ENCODE measurements around the gene PDE3A. TPM values are rescaled to one million over a fixed set of nuclear protein-coding genes. Genes with fewer than 3 reads are reported as not detected.

PDE3A gene
- total RNA-seq, 2 experiments from 2014 or later, result not detected

DNA sequence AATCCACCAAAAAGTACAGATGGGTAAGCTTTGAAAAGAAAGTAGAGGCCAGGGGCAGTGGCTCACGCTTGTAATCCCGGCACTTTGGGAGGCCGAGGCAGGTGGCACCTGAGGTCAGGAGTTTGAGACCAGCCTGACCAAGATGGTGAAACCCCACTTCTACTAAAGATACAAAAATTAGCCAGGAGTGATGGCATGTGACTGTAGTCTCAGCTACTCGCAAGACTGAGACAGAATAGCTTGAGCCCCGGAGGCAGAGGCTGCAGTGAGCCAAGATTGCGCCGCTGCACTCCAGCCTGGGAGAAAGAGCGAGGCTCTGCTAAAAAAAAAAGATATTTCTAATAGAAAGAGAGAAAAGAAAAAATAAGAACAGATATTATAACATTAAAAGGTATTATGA lies 192.6 kb downstream of the PDE3A start:
- Histone ChIP-seq H3K9me2 (ENCODE audit: insufficient read depth, low read length) (no peaks in the 10 kb centered on the region), H3K4me1 (ENCODE audit: insufficient read depth, low read length, poor library complexity, severe bottlenecking) (no peaks in the 10 kb centered on the region), H2AFZ (ENCODE audit: low read length) (no peak overlapping the region), H3K4me3 (ENCODE audit: low read depth, low read length, poor library complexity, severe bottlenecking) (no peak overlapping the region), H3K27ac (ENCODE audit: low read depth, low read length, poor library complexity, severe bottlenecking) (no peak overlapping the region), H3K36me3 (ENCODE audit: insufficient read depth, low read length) (no peaks in the 10 kb centered on the region), H4K20me1 (ENCODE audit: insufficient read depth, low read length) (no peaks in the 10 kb centered on the region), H3K79me2 (ENCODE audit: insufficient read depth, low read depth, low read length) (no peaks in the 10 kb centered on the region), H3K9me3 (ENCODE audit: low read length) (no peaks in the 10 kb centered on the region), H3K4me2 (ENCODE audit: low read length) (no peak overlapping the region)
- ChIA-PET CTCF (ENCODE audit: unreplicated experiment) (no interaction called here), POLR2A (no interaction called here)
- BruUV-seq (replicated peaks), result no TSS peak
- no peak for DNase-seq (ENCODE audit: low spot score)
- TF ChIP-seq, protein P1, sequence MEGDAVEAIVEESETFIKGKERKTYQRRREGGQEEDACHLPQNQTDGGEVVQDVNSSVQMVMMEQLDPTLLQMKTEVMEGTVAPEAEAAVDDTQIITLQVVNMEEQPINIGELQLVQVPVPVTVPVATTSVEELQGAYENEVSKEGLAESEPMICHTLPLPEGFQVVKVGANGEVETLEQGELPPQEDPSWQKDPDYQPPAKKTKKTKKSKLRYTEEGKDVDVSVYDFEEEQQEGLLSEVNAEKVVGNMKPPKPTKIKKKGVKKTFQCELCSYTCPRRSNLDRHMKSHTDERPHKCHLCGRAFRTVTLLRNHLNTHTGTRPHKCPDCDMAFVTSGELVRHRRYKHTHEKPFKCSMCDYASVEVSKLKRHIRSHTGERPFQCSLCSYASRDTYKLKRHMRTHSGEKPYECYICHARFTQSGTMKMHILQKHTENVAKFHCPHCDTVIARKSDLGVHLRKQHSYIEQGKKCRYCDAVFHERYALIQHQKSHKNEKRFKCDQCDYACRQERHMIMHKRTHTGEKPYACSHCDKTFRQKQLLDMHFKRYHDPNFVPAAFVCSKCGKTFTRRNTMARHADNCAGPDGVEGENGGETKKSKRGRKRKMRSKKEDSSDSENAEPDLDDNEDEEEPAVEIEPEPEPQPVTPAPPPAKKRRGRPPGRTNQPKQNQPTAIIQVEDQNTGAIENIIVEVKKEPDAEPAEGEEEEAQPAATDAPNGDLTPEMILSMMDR (conservative IDR thresholded peaks at IDR 0.05; ENCODE audit: low read length), result no peak
- no peak for TF ChIP-seq EZH2phosphoT487 (IDR thresholded peaks at IDR 0.05; ENCODE audit: borderline replicate concordance, low read depth, low read length)
- intact Hi-C loops (cut with micrococcal nuclease; ENCODE audit: unreplicated experiment), result no loop called here

DNA sequence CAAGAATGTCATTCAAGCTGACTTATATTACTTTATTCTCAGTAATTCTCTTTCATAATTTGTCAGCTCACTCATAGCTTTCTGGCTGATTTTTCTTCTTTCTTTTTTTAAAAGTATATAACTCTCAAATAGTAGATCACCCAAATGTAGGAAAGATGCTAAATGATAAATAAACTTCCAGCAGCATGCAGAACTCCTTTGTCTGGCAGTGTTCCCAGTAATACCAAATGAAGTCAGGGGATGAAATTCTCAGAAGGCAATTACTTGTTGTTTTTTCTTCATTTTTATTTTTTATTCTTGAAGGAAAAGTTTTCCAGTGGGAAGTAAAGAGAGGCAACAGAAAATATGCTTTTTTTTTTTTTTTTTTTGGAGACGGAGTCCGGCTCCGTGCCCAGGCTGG lies 193.5 kb downstream of the PDE3A start:
- H4K20me1 ChIP-seq (ENCODE audit: insufficient read depth, low read length), result no peaks in the 10 kb centered on the region
- H3K4me3 ChIP-seq (ENCODE audit: low read depth, low read length, poor library complexity, severe bottlenecking), result no peak overlapping the region
- H3K9me3 ChIP-seq (ENCODE audit: low read length), result no peaks in the 10 kb centered on the region
- intact Hi-C loops (cut with micrococcal nuclease; ENCODE audit: unreplicated experiment), result no loop called here
- no peak overlapping the region for H3K4me2 ChIP-seq (ENCODE audit: low read length)
- DNase-seq (ENCODE audit: low spot score), result no peak
- H3K27ac ChIP-seq (ENCODE audit: low read depth, low read length, poor library complexity, severe bottlenecking), result no peak overlapping the region
- ChIA-PET POLR2A (interaction anchor here (1.1 kb wide), 1 partner anchor 9 kb away, joined by 9 read pairs; no protein-coding TSS in a partner anchor), CTCF (ENCODE audit: unreplicated experiment) (no interaction called here)
- H2AFZ ChIP-seq (ENCODE audit: low read length), result no peak overlapping the region
- H3K79me2 ChIP-seq (ENCODE audit: insufficient read depth, low read depth, low read length), result no peaks in the 10 kb centered on the region
- no peaks in the 10 kb centered on the region for H3K36me3 ChIP-seq (ENCODE audit: insufficient read depth, low read length)
- H3K4me1 ChIP-seq (ENCODE audit: insufficient read depth, low read length, poor library complexity, severe bottlenecking), result no peaks in the 10 kb centered on the region
- TF ChIP-seq, protein P1 (conservative IDR thresholded peaks at IDR 0.05; ENCODE audit: low read length), result no peak
- no peak for TF ChIP-seq EZH2phosphoT487 (IDR thresholded peaks at IDR 0.05; ENCODE audit: borderline replicate concordance, low read depth, low read length)
- H3K9me2 ChIP-seq (ENCODE audit: insufficient read depth, low read length), result no peaks in the 10 kb centered on the region
- BruUV-seq (replicated peaks), result no TSS peak

DNA sequence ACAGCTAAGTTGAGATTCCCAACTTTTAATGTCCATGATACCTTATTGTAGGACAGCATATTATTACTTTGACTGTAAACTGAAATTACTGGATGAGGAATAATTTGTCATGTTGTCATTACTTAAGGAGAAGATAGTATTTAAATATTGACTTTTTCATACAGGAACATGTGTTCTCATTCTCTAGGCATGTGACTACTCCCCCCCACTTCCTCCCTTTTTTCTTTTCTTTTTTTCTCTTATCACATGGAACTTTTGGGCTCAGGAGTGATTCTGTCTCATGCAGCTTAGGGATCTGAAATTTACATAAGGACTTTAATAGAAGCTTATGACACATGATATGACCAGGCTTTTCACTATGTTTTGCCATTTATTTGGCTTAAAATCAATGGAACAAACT lies 199.1 kb downstream of the PDE3A start:
- H3K4me3 ChIP-seq (ENCODE audit: low read depth, low read length, poor library complexity, severe bottlenecking), result no peak overlapping the region
- no peaks in the 10 kb centered on the region for H3K79me2 ChIP-seq (ENCODE audit: insufficient read depth, low read depth, low read length)
- BruUV-seq (replicated peaks), result no TSS peak
- no peak for DNase-seq (ENCODE audit: low spot score)
- no peaks in the 10 kb centered on the region for H3K9me2 ChIP-seq (ENCODE audit: insufficient read depth, low read length)
- H3K4me2 ChIP-seq (ENCODE audit: low read length), result no peak overlapping the region
- CTCF ChIA-PET (ENCODE audit: unreplicated experiment), result no interaction called here
- TF ChIP-seq, protein P1 (conservative IDR thresholded peaks at IDR 0.05; ENCODE audit: low read length), result no peak
- TF ChIP-seq EZH2phosphoT487 (IDR thresholded peaks at IDR 0.05; ENCODE audit: borderline replicate concordance, low read depth, low read length), result no peak
- POLR2A ChIA-PET, result no interaction called here
- no peak overlapping the region for H2AFZ ChIP-seq (ENCODE audit: low read length)
- H3K27ac ChIP-seq (ENCODE audit: low read depth, low read length, poor library complexity, severe bottlenecking), result no peak overlapping the region
- H3K36me3 ChIP-seq (ENCODE audit: insufficient read depth, low read length), result no peaks in the 10 kb centered on the region
- intact Hi-C loops (cut with micrococcal nuclease; ENCODE audit: unreplicated experiment), result no loop called here
- H4K20me1 ChIP-seq (ENCODE audit: insufficient read depth, low read length), result no peaks in the 10 kb centered on the region
- H3K4me1 ChIP-seq (ENCODE audit: insufficient read depth, low read length, poor library complexity, severe bottlenecking), result no peaks in the 10 kb centered on the region
- no peaks in the 10 kb centered on the region for H3K9me3 ChIP-seq (ENCODE audit: low read length)
